CD4-positive, CD25-positive, alpha-beta regulatory T cell (primary cell): Measurements from ENCODE around the gene XXYLT1. TPM values are rescaled to one million over a fixed set of nuclear protein-coding genes. Genes with fewer than 3 reads are reported as not detected.

Source experiments
- ATAC-seq, 2 donors: fragments of 150-1000 bp; cut with Tn5 transposase; one replicate each; pipeline ENCODE4 v1.10.0; 2021; ENCODE audit warnings: low read depth in 2 of 2, moderate number of reproducible peaks in 2 of 2, moderate library complexity in 1 of 2
- DNase-seq, 3 donors: peaks; one replicate each; pipeline versions ENCODE4 v3.0.0 to v3.0.0-alpha.2; 2012 to 2022; ENCODE audit warnings: mixed read lengths in 1 of 3
- H3K27ac ChIP-seq: one replicate; pipeline ENCODE4 v1.7.0; 2013; ENCODE audit warnings: mild to moderate bottlenecking, low read length; ENCODE audit not compliant: insufficient read depth, poor library complexity, severe bottlenecking
- H3K27me3 ChIP-seq: one replicate; pipeline ENCODE4 v1.7.0; 2013; ENCODE audit warnings: low read length; ENCODE audit not compliant: control insufficient read depth, insufficient read depth
- H3K36me3 ChIP-seq: one replicate; pipeline ENCODE4 v1.7.0; 2013; ENCODE audit warnings: mild to moderate bottlenecking, low read length, moderate library complexity; ENCODE audit not compliant: control insufficient read depth, insufficient read depth
- H3K4me1 ChIP-seq: 2 replicates; pipeline ENCODE4 v1.7.0; 2013; ENCODE audit warnings: mild to moderate bottlenecking, low read length; ENCODE audit not compliant: insufficient read depth, control insufficient read depth, poor library complexity, severe bottlenecking
- H3K4me3 ChIP-seq: one replicate; pipeline ENCODE4 v1.7.0; 2013; ENCODE audit warnings: low read depth, mild to moderate bottlenecking, low read length, moderate library complexity
- H3K9me3 ChIP-seq, 2 experiments: 1 replicate in 1 of 2; 2 replicates in 1 of 2; pipeline ENCODE4 v1.7.0; 2013; ENCODE audit warnings: low read length in 2 of 2, mild to moderate bottlenecking in 1 of 2, moderate library complexity in 1 of 2; ENCODE audit not compliant: control insufficient read depth in 2 of 2
- H3K27ac Mint-ChIP-seq, 3 donors: one replicate each; pipeline ENCODE4 v1.8.0; 2020 to 2022; ENCODE audit warnings: mild to moderate bottlenecking in 3 of 3, mixed read lengths in 3 of 3, moderate library complexity in 2 of 3
- H3K27me3 Mint-ChIP-seq: one replicate; pipeline ENCODE4 v1.8.0; 2022; ENCODE audit warnings: mild to moderate bottlenecking, mixed read lengths
- H3K36me3 Mint-ChIP-seq: one replicate; pipeline ENCODE4 v1.8.0; 2020; ENCODE audit warnings: mixed read lengths
- H3K4me1 Mint-ChIP-seq, 4 donors: one replicate each; pipeline ENCODE4 v1.8.0; 2020 to 2022; ENCODE audit warnings: mixed read lengths in 4 of 4, mild to moderate bottlenecking in 1 of 4
- H3K4me3 Mint-ChIP-seq, 4 donors: one replicate each; pipeline ENCODE4 v1.8.0; 2020 to 2022; ENCODE audit warnings: mild to moderate bottlenecking in 4 of 4, mixed read lengths in 4 of 4, moderate library complexity in 3 of 4
- H3K9me3 Mint-ChIP-seq, 7 donors: one replicate each; pipeline ENCODE4 v1.8.0; 2020 to 2022; ENCODE audit warnings: mixed read lengths in 7 of 7, mild to moderate bottlenecking in 3 of 7, moderate library complexity in 2 of 7
- polyA plus RNA-seq, 4 donors: library from polyadenylated mRNA; unstranded; fragments of 300-500 nt; fragmentation: Illumina TruSeq; gene quantifications; one replicate each; pipeline ENCODE4 v1.2.3, GENCODE V29; 2021
- total RNA-seq: library from RNA; stranded (reverse); gene quantifications from one replicate; pipeline ENCODE4 v1.2.3, GENCODE V29; 2022

The XXYLT1 gene
- total and polyA plus RNA-seq, 5 donors from 2014 or later, result 3.9 to 6.4 (median 5.7) TPM

GRCh38 chr3:195030791-195031321 lies 240.1 kb downstream of the XXYLT1 start:
- no peak overlapping the region for H3K27ac ChIP-seq
- no peaks in the 10 kb centered on the region for H3K27me3 ChIP-seq
- H3K4me1 ChIP-seq, result no peaks in the 10 kb centered on the region
- H3K36me3 ChIP-seq, result no peaks in the 10 kb centered on the region
- Mint-ChIP-seq H3K27me3 (peaks cover 8% of the 10 kb centered on the region), H3K4me1 (no peaks in the 10 kb centered on the region), H3K27ac (no peak overlapping the region), H3K4me3 (no peak overlapping the region), H3K36me3 (no peaks in the 10 kb centered on the region), H3K9me3 (no peaks in the 10 kb centered on the region)
- no peaks in the 10 kb centered on the region for H3K9me3 ChIP-seq
- no peak for DNase-seq
- H3K4me3 ChIP-seq, result no peak overlapping the region
- no peak for ATAC-seq

- H3K27me3 ChIP-seq, result no peaks in the 10 kb centered on the region
- no peaks in the 10 kb centered on the region for H3K36me3 Mint-ChIP-seq
These were observed 241.9 kb downstream of the XXYLT1 start for GRCh38 chr3:195028877-195029606.

GRCh38 chr3:195025884-195026200 lies 245.1 kb downstream of the XXYLT1 start:
- H3K9me3 Mint-ChIP-seq, result peaks cover 0 to 4% (median 0%) of the 10 kb centered on the region in 7 donors
- H3K4me1 ChIP-seq, result no peaks in the 10 kb centered on the region
- no peaks in the 10 kb centered on the region for H3K9me3 ChIP-seq
- no peaks in the 10 kb centered on the region for H3K36me3 Mint-ChIP-seq
- H3K27ac Mint-ChIP-seq, result no peak overlapping the region
- H3K4me1 Mint-ChIP-seq, result peaks cover 0 to 3% (median 0%) of the 10 kb centered on the region in 4 donors
- no peak overlapping the region for H3K4me3 Mint-ChIP-seq
- no peak for ATAC-seq
- no peaks in the 10 kb centered on the region for H3K27me3 ChIP-seq
- H3K36me3 ChIP-seq, result no peaks in the 10 kb centered on the region
- H3K27me3 Mint-ChIP-seq, result peaks cover 14% of the 10 kb centered on the region
- H3K27ac ChIP-seq, result no peak overlapping the region
- no peak overlapping the region for H3K4me3 ChIP-seq
- no peak for DNase-seq

More at GRCh38 chr3:195028877-195029606, 241.9 kb downstream of the XXYLT1 start:
- Histone ChIP-seq H3K4me1 (no peaks in the 10 kb centered on the region), H3K9me3 (no peaks in the 10 kb centered on the region), H3K27ac (no peak overlapping the region), H3K36me3 (no peaks in the 10 kb centered on the region), H3K4me3 (no peak overlapping the region)
- Mint-ChIP-seq H3K27ac (no peak overlapping the region), H3K4me3 (no peak overlapping the region), H3K9me3 (peaks cover 0 to 1% (median 0%) of the 10 kb centered on the region in 7 donors), H3K27me3 (peaks cover 8% of the 10 kb centered on the region), H3K4me1 (peaks cover 0 to 3% (median 0%) of the 10 kb centered on the region in 4 donors)
- DNase-seq, result no peak
- no peak for ATAC-seq

- no peaks in the 10 kb centered on the region for H3K9me3 ChIP-seq
- no peak overlapping the region for H3K4me3 ChIP-seq
- no peak overlapping the region for H3K27ac ChIP-seq
- no peaks in the 10 kb centered on the region for H3K36me3 Mint-ChIP-seq
- peaks cover 0 to 3% (median 0%) of the 10 kb centered on the region in 4 donors for H3K4me1 Mint-ChIP-seq
- H3K27me3 Mint-ChIP-seq, result peaks cover 13% of the 10 kb centered on the region
- H3K4me3 Mint-ChIP-seq, result no peak overlapping the region
- H3K27me3 ChIP-seq, result no peaks in the 10 kb centered on the region
- DNase-seq (no peak), ATAC-seq (no peak)
- no peaks in the 10 kb centered on the region for H3K36me3 ChIP-seq
- H3K9me3 Mint-ChIP-seq, result peaks cover 0 to 4% (median 0%) of the 10 kb centered on the region in 7 donors
- no peaks in the 10 kb centered on the region for H3K4me1 ChIP-seq
- H3K27ac Mint-ChIP-seq, result no peak overlapping the region
These were observed 245.7 kb downstream of the XXYLT1 start for GRCh38 chr3:195025056-195025883.

- Mint-ChIP-seq H3K9me3 (peaks cover 0 to 4% (median 0%) of the 10 kb centered on the region in 7 donors), H3K4me1 (peaks cover 0 to 3% (median 0%) of the 10 kb centered on the region in 4 donors), H3K27me3 (peaks cover 19% of the 10 kb centered on the region), H3K4me3 (no peak overlapping the region), H3K27ac (no peak overlapping the region), H3K36me3 (no peaks in the 10 kb centered on the region)
- no peaks in the 10 kb centered on the region for H3K9me3 ChIP-seq
- DNase-seq, result no peak
- ATAC-seq, result no peak
- peaks cover 4% of the 10 kb centered on the region for H3K27me3 ChIP-seq
- no peaks in the 10 kb centered on the region for H3K36me3 ChIP-seq
- H3K4me3 ChIP-seq, result no peak overlapping the region
- H3K27ac ChIP-seq, result no peak overlapping the region
- H3K4me1 ChIP-seq, result no peaks in the 10 kb centered on the region
These were observed 247.0 kb downstream of the XXYLT1 start for GRCh38 chr3:195023989-195024388.

- H3K4me3 ChIP-seq, result no peak overlapping the region
- Mint-ChIP-seq H3K4me3 (no peak overlapping the region), H3K4me1 (peaks cover 0 to 3% (median 0%) of the 10 kb centered on the region in 4 donors), H3K36me3 (no peaks in the 10 kb centered on the region), H3K27ac (no peak overlapping the region), H3K9me3 (peaks cover 0 to 4% (median 0%) of the 10 kb centered on the region in 7 donors), H3K27me3 (peaks cover 23% of the 10 kb centered on the region)
- no peaks in the 10 kb centered on the region for H3K36me3 ChIP-seq
- no peaks in the 10 kb centered on the region for H3K4me1 ChIP-seq
- DNase-seq (no peak), ATAC-seq (no peak)
- no peak overlapping the region for H3K27ac ChIP-seq
- H3K27me3 ChIP-seq, result peaks cover 6% of the 10 kb centered on the region
- H3K9me3 ChIP-seq, result no peaks in the 10 kb centered on the region
These were observed 247.4 kb downstream of the XXYLT1 start for GRCh38 chr3:195023576-195023975.

- no peaks in the 10 kb centered on the region for H3K9me3 ChIP-seq
- Mint-ChIP-seq H3K27me3 (peaks cover 26% of the 10 kb centered on the region), H3K4me3 (no peak overlapping the region), H3K27ac (no peak overlapping the region), H3K36me3 (no peaks in the 10 kb centered on the region), H3K9me3 (peaks cover 0 to 4% (median 0%) of the 10 kb centered on the region in 7 donors), H3K4me1 (peaks cover 0 to 3% (median 0%) of the 10 kb centered on the region in 4 donors)
- no peak overlapping the region for H3K27ac ChIP-seq
- H3K27me3 ChIP-seq, result peaks cover 6% of the 10 kb centered on the region
- H3K4me1 ChIP-seq, result no peaks in the 10 kb centered on the region
- no peak overlapping the region for H3K4me3 ChIP-seq
- ATAC-seq (no peak), DNase-seq (no peak)
- H3K36me3 ChIP-seq, result no peaks in the 10 kb centered on the region
These were observed 249.3 kb downstream of the XXYLT1 start for GRCh38 chr3:195021692-195022091.
